HG03558 (cell line): ENCODE data around the gene ST7.

Source experiments
- ATAC-seq: cut with Tn5 transposase; IDR thresholded peaks from one replicate; pipeline ENCODE4 v1.9.1; 2021; ENCODE audit warnings: moderate number of reproducible peaks; ENCODE audit not compliant: unreplicated experiment; ENCODE audit errors: extremely low read depth

Gene ST7

DNA sequence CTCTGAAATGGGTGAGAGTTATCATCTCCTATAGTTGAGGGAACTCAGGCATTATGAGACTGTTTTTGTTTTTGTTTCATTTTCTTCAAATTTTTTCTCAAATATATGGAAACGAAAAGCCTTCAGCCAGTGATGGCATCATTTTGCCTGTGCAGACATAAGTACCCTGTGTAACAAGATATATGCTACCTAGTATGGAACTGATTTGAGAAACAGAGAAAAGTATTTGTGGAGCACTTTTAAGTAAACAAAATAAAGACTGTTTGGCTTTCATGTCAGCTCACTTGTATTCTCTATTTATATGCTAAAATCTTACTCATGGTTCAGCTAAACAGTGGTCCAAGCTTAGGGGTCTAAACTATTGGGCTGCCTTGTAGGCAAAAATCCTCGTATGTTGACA lies 219.0 kb downstream of the ST7 start:
- no peak for ATAC-seq

DNA sequence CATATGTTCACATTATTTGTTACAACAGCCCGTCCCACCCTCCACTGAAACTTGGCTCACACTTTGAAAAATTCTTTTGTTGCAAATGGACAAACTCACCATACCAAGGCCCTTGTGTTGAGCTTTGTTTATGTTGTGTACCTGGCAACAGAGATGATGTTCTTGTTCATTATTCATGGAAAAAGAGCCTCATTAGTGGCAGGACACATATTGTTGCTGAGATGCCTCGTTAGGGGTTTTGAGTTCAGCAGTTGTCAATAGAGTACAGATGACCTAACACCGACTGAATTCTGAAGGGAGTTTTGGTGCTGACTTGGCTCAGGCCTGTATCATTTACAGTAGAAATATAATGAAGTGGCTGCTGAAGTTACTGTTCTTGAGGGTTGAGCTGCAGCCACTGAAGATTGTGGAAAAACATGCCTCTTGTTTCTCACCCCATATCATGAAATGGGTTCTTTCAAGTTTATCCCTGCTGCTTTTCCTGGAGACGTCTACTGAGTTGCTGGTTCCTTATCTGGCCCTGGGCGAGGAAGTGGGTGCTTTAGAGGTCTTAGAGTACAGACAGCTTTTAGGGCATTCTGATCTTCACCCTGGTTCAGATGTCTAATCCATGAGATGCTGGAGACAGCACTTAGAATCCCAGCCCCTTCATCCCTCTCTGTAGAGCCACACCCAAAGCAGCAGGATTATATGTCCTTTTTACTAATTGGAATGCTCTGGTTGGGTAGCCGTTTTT lies 219.9 kb downstream of the ST7 start:
- no peak for ATAC-seq

DNA sequence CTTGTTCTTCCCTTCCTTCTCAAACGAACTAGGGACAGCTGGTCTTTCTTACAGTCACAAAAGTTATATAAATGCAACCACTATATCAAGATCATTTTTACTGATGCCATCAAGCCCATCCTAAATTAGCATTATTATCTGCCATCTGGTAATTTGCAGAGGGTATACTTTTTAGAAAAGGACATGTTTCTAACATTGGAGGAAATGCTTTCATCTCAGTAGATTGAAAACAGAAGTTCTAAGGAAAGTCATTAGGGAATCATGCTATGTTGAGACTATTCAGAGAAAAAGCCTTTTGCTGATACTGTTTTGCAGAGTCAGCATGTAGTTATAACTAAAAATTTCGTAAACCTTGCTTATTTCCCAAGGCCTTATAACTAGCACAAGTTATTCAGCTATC lies 222.9 kb downstream of the ST7 start:
- ATAC-seq = no peak

DNA sequence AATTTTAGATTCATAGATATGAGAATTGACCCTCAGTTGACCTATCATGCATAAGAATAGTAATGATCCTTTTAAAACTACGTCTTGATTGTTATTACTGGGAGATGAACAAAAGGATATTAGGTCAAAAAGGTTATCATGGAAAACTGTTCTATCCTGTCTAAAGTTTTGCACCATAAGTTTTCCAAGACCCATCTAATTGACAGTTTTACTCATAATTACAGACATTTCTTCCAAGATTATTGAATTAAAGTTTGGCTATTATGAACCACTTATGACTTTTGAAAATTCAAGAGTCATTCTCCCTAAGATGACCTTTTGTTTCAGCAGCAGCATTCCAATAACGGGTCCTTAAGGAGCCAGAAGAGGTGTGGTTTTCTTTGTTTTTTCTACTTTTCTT lies 225.3 kb downstream of the ST7 start:
- ATAC-seq = no peak

DNA sequence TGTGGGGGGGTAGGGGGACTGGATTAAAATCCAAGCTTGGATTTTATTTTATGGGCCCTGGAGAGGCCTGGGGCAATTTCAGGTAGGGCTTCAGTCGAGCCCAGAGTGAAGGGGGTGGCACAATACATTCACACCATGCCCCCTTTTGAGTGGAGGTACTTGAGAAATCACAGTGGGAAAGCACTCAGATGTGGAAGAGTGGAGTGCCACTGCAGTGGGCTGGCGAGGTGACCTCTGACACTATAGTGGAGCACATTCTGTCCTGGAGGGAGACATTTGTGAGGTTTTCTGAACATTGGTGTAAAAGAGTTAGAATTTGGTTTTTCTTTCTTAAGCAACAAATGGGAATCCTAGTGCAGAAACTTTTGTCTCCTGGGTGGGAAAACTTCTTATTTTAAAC lies 226.4 kb downstream of the ST7 start:
- ATAC-seq = no peak

DNA sequence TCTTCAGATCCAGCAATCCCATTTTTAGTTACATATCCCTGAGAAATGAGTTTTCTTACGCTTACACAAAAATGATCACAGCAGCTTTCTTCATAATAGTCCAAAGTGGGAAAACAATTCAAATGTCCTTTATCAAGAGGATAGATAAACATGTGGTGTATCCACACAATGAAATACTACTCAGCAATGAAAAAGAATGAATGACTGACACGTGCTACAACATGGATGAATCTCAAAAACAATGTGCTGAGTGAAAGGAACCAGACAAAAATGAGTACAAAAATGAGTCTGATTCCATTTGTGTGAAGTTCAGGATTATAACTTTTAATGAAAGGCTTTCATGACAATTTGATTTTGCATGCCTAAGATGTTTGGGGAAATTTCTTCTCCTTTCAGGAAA lies 230.4 kb downstream of the ST7 start:
- ATAC-seq = no peak

DNA sequence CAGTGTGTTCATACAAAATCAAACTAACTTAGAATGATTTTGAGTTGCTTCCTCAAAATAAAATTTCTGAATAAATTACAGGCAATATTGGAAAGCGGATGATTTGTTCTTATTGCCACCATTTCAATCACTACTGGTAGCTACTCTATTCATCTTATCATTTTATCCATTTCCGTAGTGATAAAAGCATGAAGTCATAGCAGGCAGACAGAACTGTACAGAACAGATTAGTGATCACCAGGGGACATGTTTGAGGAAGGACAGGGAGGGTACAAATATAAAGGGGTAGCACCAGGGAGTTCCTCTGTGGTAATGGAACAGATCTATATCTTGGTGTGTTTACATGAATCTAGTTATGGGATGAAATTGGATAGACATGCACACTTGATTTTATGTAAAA lies 231.1 kb downstream of the ST7 start:
- no peak for ATAC-seq

DNA sequence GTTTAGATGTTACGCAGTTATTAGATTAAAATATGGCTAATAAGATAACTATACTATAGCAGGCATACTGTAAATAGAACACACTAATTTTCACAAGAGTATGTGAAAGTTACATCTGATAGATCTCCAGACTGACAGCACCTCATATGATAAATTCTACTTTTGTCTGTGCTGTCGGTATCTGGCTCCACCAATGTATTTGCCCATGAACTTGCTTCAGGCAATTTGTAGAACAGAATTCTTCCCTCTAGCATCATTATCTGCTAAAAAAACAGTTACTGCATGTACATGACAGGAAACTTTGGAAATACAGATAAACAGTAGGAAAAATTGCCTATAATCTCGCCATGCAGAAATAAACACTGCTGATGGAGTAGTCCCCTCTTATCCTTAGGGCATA lies 231.8 kb downstream of the ST7 start:
- no peak for ATAC-seq

DNA sequence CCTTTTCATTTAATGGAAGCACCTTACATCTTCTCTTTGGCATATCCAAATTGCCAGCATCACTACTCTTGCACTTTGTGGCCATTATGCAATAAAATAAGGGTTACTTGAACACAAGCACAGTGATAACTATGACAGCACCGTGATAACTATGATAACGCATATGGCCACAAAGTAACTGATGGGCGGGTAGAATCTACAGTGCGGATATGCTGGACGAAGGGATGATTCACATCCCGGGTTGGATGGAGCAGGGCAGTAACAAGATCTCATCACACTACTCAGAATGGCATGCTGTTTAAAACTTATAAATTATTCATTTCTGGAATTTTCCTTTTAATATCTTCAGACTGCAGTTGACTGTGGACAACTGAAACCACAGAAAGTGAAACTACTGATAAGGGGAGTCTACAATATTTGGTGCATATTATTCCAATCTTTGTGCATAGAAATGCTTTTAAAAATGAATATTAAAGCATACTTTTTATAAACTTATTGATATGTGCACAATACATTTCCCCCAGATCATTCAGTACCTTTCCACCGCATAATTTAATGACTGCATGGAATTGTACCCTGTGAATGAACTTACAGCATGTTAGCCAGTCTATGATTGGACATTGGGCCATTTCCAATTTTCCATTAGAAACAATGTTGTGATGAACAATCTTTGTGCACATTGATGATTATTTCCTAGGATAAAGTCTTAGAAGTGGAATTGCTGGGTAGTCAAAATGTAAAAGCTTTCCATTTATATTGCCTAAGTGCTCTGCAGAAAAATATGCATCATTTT lies 233.1 kb downstream of the ST7 start:
- no peak for ATAC-seq

DNA sequence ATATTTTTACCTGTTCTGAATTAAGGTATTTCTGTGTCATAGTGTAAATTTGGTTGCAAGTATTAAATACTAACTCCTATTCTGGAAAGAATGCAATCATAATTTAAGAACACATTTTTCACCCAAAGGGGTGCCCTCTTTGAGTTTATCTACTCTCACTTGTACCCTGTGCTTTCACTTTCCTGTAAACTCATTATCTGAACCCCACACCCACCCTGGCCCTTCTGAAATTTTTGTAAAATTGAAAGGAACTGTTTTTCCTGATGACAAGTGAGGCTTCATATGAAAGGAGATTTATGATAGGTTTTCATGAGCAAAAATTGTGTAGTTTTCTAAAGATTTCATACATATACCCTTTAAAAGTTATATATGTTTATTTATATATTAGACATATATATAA lies 235.1 kb downstream of the ST7 start:
- ATAC-seq = no peak

DNA sequence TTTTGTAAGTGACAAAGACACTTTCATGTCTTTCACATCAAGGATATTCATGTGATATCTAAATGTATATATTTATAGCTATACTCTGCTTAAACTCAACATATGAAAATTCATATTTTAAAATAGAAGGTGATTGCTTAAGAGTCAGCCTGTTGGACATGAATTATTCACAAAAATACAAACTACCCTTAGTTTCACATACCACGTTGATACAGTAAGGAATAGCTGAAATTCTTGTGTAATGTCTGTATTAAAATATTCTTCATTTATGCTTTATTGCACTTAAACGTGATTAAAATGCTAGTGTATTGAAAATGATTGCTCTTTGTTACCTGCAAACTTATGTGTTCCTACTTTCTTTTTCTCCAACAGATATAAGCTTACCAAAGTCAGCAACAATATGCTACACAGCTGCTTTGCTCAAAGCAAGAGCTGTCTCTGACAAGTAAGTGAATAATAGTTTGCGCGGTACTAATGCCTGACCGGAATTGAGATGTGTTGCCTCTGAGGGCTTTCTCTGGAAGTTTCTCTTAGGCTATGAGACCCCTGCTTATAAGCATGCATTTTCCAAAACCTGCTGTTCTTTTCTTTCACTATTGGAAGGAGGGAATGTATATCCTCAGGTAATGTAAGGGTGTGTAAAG lies 235.8 kb downstream of the ST7 start:
- no peak for ATAC-seq

DNA sequence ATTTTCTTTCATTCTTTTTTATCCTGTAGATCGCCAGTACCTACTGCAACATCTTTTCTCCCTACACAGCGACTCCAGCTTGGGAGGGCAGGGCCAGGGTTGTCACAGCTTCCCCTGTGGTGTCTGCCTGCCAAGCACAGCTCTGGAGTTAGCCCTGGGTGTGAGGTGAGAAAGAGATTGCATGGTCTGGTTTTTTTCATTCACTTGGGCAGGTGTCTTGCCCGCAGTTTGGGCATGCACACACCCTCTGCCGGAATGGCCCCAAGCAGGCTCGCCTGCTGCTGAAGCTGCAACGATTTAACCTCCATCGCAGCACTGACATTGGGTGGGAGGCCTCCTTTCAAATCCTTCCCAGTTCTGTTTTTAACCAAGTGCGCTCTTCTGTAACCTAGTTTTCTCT lies 236.8 kb downstream of the ST7 start:
- ATAC-seq = no peak

DNA sequence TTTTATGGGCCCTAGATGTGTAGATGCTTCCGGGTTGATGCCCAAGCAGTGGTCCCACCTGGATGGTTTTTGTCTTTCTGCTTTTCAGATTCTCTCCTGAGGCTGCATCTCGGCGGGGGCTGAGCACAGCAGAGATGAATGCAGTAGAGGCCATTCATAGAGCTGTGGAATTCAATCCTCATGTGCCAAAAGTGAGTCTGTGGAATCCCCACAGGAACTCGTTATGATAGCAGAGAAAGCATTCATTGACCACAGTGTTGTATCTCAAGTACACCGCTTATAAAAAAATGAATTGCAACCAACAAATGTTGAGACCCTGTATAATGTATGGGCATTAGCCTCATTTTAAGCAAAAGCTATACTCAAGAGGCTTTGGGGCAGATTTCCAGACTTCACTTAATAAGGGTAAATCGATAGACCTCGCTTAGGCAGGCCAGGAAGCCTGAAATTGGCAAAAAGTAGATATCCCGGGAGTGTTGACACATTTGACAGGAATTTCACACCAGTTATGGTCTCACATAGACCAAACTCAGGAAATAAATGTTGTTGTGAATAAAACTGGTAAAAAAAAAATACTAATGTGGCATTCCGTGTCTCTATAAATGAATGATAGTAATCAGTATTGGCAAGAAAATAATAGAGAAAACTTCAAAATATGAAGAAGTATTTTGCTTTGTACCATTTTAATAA lies 237.6 kb downstream of the ST7 start:
- no peak for ATAC-seq

DNA sequence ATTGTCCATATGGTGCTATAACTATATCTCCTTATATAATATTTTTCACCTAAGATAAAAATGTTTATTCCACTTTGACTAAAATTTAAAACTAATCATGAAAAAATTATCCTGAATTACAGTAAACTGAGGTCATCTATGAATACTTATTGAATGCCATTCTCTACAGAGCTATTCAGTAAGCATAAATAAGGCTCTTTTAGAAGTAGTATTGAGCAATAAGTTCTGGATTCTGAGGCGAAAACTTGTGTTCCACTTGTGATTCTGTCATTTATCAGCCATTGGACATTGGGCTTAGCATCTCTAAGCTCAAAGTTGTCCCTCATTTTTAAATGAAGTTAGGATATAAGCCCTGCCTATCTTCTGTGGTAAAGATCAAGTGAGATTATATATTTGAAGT lies 238.8 kb downstream of the ST7 start:
- ATAC-seq = no peak

DNA sequence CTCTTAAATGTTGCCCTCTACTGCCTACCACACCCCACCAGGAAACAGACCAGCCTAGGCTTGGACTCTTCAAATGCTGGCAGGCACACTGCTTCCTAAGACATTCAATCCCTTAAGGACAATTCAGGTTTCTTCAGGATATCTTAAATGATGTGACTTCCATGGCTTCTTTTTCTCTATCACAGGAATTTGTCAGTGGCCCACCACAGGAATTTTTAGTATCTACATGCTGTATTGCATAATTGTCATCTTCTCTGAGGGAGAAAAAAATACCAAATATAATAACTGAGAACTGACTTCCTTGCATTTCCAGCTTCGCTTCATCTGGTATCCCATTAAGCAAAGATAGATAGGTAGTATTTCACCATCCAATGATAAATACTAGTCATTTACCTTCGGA lies 240.3 kb downstream of the ST7 start:
- no peak for ATAC-seq

DNA sequence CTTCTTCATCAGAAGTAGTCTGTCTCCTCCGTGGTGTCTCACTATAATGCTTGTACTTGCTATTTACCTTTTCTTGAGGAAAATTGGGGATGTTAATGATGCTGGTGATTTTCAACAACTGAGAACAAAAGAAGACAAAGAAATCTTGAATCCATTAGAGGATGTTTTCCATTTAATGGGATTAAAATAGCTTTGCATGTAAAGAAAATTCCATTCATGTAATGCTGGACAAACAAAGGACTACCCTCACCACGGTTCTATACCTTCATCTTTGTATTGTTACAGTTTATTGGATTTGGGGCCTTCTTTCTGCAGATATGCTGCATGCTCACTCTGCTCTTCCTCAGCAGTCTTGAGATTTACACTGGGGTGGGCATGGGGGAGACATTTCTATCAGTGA lies 241.1 kb downstream of the ST7 start:
- no peak for ATAC-seq

DNA sequence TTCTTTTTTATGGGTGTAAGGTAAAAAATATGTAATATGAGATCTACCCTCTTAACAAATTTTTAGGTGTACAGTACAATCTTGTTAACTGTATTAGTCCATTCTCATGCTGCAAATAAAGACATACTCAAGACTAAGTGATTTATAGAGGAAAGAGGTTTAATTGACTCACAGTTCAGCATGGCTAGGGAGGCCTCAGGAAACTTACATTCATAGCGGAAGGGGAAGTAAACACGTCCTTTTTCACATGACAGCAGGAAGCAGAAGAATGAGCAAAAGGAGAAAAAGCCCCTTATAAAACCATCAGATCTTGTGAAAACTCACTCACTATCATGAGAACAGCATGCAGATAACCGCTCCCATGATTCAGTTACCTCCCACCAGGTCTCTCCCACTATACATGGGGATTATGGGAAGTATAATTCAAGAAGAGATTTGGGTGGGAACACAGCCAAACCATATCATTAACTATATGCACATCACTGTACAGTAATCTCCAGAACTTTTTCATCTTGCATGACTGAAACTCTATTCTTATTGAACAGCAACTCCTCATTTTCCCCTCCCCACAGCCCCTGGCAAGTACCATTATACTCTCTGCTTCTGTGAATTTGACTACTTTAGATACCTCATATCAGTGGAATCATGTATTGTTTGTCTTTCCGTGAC lies 242.2 kb downstream of the ST7 start:
- no peak for ATAC-seq

DNA sequence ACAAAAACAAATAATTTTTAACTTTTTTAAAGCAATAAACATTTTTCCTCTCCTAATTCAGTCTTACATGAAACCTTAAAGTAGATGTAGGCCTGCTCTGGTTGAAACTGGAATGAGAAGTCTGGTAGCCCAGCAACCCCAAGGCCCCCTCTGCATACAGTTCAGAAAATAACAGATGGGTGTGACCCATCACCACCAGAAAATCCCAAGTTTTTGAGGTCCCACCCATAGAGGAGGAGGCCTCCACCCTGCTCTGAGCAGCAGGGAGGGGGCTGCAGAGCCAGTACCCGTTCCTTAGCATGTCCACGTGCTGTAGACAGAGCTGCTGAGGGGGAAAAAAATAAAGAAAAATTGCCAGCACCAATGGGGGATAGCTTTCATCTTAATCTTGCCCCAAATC lies 246.8 kb downstream of the ST7 start:
- ATAC-seq = no peak

DNA sequence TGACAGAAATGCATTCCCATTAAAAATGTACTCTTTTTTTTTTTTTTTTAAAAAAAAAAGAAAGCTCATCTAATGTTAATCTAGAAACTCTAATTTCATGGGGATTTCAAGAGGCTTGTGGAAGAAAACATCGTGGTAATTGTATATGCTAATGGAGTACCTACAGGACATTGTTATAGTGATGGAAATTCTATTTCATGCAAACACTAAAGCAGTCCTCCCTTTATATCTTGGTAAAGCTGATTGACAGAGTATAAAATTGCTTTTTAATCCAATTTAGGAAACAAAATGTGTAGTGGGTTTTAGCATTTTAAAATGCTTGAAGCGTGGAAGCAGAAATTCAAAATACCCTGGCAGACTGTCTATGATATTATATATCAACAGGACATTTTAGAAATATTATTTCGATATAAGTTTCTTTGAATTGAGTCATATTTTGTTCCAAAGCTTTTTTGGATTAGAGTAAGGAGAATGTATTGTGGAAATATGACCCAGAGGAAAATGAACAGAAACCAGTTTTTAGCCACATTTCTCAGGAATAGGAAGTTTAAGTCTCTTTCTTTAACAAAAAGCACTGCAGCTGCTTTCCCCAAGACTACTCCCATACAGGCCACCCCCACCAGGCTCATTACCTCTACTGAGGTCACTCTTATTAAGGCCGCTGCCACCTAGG lies 247.6 kb downstream of the ST7 start:
- no peak for ATAC-seq

DNA sequence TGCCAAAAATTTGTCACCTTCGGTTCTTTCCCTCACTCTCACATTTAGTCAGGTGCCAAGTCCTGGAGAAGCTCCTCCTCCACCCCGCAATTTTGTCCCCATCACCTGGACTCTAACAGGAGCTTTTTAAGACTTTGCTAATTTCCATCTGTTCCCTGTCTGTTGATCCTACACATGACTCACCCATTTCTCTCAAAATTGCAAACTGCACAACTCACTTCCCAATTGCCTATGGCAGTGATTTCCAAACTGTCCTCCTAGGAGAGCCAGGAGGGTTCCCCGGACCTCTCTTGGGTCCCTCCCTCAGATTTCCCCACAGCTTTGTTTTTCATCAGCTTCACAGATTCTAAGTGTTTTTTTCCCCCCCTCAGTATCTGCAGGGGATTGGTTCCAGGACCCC lies 249.2 kb downstream of the ST7 start:
- ATAC-seq = no peak
